Subcutaneous adipose tissue (tissue), 4 donors: ENCODE results near the gene RCBTB1. TPM values are rescaled to one million over a fixed set of nuclear protein-coding genes. Genes with fewer than 3 reads are reported as not detected.

Source experiments
- total RNA-seq, 4 donors: library from RNA; depleted of rRNA; stranded (reverse); fragments of >200 nt; gene quantifications; one replicate each; pipeline ENCODE4 v1.1.0, GENCODE V29; 2016
- TF ChIP-seq, protein P1 (sequence below): fragments of 450-650 bp; IDR thresholded peaks from one replicate; pipeline ENCODE4 v1.5.1; 2016; ENCODE audit warnings: low read depth, mild to moderate bottlenecking, control low read depth, antibody characterized with exemption, moderate library complexity

The RCBTB1 gene
- total RNA-seq, 4 donors from 2014 or later = 13.4 to 14.1 (median 13.9) TPM

DNA sequence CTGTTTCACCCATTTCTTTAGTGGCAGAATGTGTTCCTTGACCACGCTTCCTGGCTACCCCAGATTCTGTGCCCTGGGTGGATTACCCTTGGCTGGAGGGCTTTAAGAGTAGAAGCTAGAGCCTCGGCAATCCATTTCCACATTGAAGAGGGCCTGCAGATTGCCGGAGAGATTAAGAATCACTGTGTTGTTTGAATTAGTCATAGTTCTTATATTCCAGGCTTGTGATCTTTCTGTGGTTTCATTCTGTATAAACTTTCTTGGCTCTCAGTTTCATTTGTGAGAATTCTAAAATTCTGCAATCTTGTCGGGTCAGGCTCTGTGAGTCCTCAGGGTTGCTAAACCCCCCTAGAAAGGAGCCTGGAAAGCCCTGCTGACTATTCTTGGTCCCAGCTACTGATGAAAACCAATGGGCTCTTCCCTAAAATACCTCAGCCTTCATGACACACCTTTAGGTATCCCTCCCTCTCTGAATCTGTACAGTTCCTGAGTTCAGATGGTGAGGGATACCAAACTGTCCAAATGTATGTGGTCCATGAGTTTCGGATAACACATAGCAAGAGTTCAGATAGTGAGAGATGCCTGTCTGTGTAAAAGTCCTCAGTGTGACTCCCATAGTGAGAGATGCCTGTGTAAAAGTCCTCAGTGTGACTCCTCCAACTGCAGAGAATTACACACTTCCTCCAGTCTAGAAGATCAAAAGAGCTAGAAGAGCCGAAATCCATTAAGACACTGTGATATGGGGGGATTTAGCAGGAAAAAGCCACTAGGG lies 85.3 kb downstream of the RCBTB1 start:
- TF ChIP-seq, protein P1, sequence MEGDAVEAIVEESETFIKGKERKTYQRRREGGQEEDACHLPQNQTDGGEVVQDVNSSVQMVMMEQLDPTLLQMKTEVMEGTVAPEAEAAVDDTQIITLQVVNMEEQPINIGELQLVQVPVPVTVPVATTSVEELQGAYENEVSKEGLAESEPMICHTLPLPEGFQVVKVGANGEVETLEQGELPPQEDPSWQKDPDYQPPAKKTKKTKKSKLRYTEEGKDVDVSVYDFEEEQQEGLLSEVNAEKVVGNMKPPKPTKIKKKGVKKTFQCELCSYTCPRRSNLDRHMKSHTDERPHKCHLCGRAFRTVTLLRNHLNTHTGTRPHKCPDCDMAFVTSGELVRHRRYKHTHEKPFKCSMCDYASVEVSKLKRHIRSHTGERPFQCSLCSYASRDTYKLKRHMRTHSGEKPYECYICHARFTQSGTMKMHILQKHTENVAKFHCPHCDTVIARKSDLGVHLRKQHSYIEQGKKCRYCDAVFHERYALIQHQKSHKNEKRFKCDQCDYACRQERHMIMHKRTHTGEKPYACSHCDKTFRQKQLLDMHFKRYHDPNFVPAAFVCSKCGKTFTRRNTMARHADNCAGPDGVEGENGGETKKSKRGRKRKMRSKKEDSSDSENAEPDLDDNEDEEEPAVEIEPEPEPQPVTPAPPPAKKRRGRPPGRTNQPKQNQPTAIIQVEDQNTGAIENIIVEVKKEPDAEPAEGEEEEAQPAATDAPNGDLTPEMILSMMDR = no peak

DNA sequence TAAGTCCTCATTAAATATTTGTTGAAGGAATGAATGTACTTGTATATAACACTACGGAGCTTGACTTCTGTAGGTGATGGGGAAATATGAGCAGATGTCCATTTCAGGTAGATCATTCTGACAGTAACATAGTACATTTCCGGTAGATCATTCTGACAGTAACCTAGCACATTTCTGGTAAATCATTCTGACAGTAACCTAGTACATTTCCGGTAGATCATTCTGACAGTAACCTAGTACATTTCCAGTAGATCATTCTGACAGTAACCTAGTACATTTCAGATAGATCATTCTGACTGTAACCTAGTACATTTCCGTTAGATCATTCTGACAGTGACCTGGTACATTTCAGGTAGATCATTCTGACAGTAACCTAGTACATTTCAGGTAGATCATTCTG lies 87.2 kb downstream of the RCBTB1 start:
- TF ChIP-seq, protein P1 = no peak

DNA sequence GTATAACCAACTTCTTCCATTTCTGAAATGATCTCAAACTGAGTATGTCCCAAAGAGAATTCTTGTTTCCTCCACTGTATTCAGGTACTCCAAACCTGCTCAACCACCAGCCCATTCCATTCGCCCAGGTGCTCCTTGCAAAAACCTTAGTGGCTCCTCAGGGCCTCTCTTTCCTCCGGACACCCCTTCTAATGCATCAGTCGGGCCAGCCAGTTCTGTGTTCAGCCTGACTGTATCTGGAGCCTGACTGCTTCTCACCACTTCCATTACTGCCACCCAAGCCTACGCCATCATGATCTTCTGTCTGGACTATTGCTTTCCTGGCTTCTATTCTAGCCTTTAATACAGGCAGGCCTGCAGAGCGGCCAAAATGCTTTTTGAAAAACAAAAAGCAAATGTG lies 88.1 kb downstream of the RCBTB1 start:
- TF ChIP-seq, protein P1 = no peak

DNA sequence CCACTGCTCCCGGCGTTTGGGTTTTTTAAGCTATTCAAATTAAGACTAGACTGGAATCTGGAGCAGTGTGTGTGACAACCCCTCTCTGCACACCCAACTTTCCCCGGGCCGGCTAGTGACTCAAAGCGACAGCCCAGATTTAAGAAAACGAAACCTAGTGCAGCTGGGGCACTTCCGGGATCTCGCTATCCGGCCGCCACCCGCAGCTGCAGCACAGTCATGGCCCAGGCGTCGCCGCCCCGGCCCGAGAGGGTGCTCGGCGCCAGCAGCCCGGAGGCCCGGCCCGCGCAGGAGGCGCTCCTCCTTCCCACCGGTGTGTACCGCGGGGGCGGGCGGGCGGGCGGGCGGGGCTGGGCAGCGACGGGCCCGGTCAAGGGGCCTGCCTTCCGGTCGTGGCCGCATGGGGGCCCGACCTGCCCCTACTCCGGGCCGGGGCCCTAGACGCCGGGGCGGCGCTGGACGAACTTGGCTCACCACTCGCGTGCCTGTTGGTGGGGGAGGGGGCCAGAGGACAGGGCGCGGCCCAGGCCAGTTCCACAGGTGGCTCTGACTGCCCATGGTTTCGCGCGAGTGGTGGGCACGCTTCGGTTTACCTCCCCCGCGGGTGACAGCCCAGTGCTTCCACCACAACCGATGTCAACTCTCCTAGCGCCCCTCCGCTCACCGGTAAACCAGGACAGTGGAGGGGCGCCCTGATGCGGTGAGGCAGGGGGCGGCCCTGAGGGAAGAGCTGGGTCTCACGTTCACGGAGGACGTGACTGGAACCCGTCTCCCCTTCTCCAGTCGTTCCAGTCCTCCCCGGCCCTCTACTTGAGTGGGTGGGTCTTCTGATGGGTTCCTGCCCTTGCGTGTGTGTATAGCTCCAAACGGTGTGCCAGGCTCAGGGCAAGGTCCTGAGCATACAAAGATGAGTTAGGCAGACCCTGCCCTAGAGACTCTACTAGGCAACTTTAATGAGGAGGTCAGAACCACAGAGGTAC lies 89.3 kb downstream of the RCBTB1 start, which contains the start of gene PHF11:
TSS of gene PHF11 (plus strand) at position 171 of the 980 bp plus-strand sequence. CDS start at position 220, 49 bp downstream.
- TF ChIP-seq, protein P1 = no peak

DNA sequence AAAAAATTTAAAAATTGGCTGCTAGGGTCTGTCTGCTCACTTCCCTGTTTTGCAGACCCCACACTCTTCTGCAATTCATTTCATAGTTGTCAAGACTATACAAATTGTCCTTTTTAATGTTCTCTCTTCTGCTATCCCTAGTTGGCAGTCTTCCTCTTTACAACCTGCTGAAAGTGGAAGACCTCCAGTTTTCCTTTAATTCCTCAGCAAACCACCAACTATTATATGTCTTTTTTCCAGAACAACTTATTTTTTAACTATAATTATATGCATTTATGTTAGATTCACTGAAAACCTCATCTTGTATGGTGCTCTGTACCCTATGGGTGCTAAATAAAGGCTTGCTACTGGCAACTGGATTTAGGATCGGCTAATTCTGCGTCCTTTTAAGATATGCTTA lies 90.7 kb downstream of the RCBTB1 start:
- TF ChIP-seq, protein P1 = no peak

DNA sequence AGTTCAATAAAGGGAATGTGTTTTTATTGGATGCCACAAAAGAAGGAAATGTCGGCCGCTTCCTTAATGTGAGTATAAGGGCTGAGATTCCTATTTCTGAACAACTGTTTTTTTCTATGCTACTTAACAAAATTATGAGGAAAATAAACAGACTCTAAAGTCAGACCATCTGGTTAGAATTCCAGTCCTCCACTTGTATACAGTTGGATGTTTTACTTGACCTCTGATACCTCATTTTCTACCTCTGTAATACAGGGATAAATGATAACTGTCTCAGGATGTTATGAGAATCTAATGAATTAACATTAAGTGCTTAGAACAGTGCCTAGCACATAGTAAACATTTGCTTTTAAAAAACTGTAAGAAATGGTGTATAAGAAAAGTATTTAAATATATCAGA lies 96.8 kb downstream of the RCBTB1 start:
- TF ChIP-seq, protein P1 = no peak

Other genes starting within 250 kb of the RCBTB1 start
- gene CAB39L, start 141.5 kb downstream of the RCBTB1 start, total RNA-seq = 10 to 100 TPM; 51.7 to 72.9 (median 62.1) TPM
- gene SETDB2, start 141.3 kb downstream of the RCBTB1 start, total RNA-seq = 10 to 100 TPM; 10.3 to 18.2 (median 14.5) TPM
- gene PHF11, start 89.6 kb downstream of the RCBTB1 start, total RNA-seq = 10 to 100 TPM; 37.7 to 67.2 (median 47.5) TPM
- 1 to 10 TPM in 3 of 4 donors, not detected in 1; 1.5 to 6.1 (median 2.8) TPM for gene ARL11, start 42.9 kb upstream of the RCBTB1 start, total RNA-seq
- gene EBPL, start 105.9 kb upstream of the RCBTB1 start, total RNA-seq = 10 to 100 TPM; 23.8 to 67.5 (median 31.5) TPM
- gene KPNA3, start 207.1 kb upstream of the RCBTB1 start, total RNA-seq = 10 to 100 TPM; 24.1 to 54.0 (median 32.0) TPM